ENCODE measurements around the gene TPH2. TPM values are rescaled to one million over a fixed set of nuclear protein-coding genes. Genes with fewer than 3 reads are reported as not detected.

Gene TPH2
- total RNA-seq, 1 experiment from 2014 or later = not detected

DNA sequence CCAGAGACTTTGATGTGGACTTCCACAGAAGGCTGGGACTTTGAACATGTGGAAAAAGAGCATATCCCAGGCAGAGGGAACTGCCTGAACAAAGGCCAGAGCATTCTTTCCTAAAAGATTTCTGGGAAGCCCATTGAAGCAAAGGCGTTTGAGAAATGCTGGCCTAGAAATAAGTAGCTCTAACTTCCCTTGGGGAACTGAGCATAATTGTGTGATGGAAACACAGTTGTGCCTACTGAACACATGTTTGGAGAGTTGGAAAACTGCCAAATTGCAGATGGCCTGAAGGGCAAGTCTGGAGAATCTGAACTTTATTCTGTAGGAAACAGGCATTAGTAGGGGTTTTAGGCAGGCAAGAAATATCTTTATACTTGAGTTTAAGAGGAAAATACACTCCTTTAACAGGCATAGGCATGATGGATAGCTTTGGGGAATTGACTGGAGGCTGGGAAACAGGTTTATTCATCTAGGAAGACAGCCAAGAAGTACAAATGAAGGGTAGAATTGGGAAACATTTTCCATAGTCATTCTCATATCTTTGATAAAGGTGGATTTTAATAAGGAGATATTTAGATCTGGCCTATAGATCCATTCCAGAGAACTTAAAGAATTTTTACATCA, 134.1 kb downstream of the TPH2 start:
- intact Hi-C loops (cut with micrococcal nuclease) = no loop called here

GRCh38 chr12:72074065-72074464, 135.4 kb downstream of the TPH2 start:
- Mint-ChIP-seq H3K4me3 (ENCODE audit: unreplicated experiment) (no peak overlapping the region), H3K27me3 (ENCODE audit: insufficient read depth, unreplicated experiment) (no peaks in the 10 kb centered on the region), H3K4me1 (ENCODE audit: insufficient read depth, unreplicated experiment) (peaks cover 6% of the 10 kb centered on the region), H3K9me3 (ENCODE audit: unreplicated experiment) (peaks cover 11% of the 10 kb centered on the region), H3K36me3 (ENCODE audit: insufficient read depth, unreplicated experiment) (no peaks in the 10 kb centered on the region), H3K27ac (ENCODE audit: low read depth, unreplicated experiment) (no peak overlapping the region)
- intact Hi-C loops (cut with micrococcal nuclease) = no loop called here
- TF ChIP-seq CTCF (IDR thresholded peaks at IDR 0.05; ENCODE audit: unreplicated experiment) = no peak
- no peak for DNase-seq (ENCODE audit: unreplicated experiment)
- POLR2A ChIA-PET = no interaction called here
- no TSS peak for BruUV-seq (replicated peaks)
- CTCF ChIA-PET = interaction anchor here (1.0 kb wide), 1 partner anchor 19 kb away, joined by 3 read pairs; no protein-coding TSS in a partner anchor

More for the DNA sequence above, 134.1 kb downstream of the TPH2 start:
- Mint-ChIP-seq H3K4me1 (ENCODE audit: insufficient read depth, unreplicated experiment) (peaks cover 6% of the 10 kb centered on the region), H3K9me3 (ENCODE audit: unreplicated experiment) (peaks cover 9% of the 10 kb centered on the region), H3K4me3 (ENCODE audit: unreplicated experiment) (no peak overlapping the region), H3K27me3 (ENCODE audit: insufficient read depth, unreplicated experiment) (no peaks in the 10 kb centered on the region), H3K36me3 (ENCODE audit: insufficient read depth, unreplicated experiment) (no peaks in the 10 kb centered on the region), H3K27ac (ENCODE audit: low read depth, unreplicated experiment) (no peak overlapping the region)
- DNase-seq (ENCODE audit: unreplicated experiment) = peak; percentile 6
- BruUV-seq (replicated peaks) = no TSS peak
- POLR2A ChIA-PET = no interaction called here
- no peak for TF ChIP-seq CTCF (IDR thresholded peaks at IDR 0.05; ENCODE audit: unreplicated experiment)
- CTCF ChIA-PET = interaction anchor here (1.1 kb wide), 1 partner anchor 23 kb away, joined by 3 read pairs; no protein-coding TSS in a partner anchor

- ChIA-PET POLR2A (no interaction called here), CTCF (no interaction called here)
- H3K4me1 Mint-ChIP-seq (ENCODE audit: insufficient read depth, unreplicated experiment) = peaks cover 6% of the 10 kb centered on the region
- H3K9me3 Mint-ChIP-seq (ENCODE audit: unreplicated experiment) = peaks cover 16% of the 10 kb centered on the region
- no peak overlapping the region for H3K27ac Mint-ChIP-seq (ENCODE audit: low read depth, unreplicated experiment)
- no peak overlapping the region for H3K4me3 Mint-ChIP-seq (ENCODE audit: unreplicated experiment)
- H3K27me3 Mint-ChIP-seq (ENCODE audit: insufficient read depth, unreplicated experiment) = no peaks in the 10 kb centered on the region
- H3K36me3 Mint-ChIP-seq (ENCODE audit: insufficient read depth, unreplicated experiment) = no peaks in the 10 kb centered on the region
- TF ChIP-seq CTCF (IDR thresholded peaks at IDR 0.05; ENCODE audit: unreplicated experiment) = no peak
- DNase-seq (ENCODE audit: unreplicated experiment) = no peak
- intact Hi-C loops (cut with micrococcal nuclease) = no loop called here
- BruUV-seq (replicated peaks) = no TSS peak
Measured at GRCh38 chr12:72074956-72075355, 136.3 kb downstream of the TPH2 start.

GRCh38 chr12:72075401-72075800, 136.8 kb downstream of the TPH2 start:
- H3K27ac Mint-ChIP-seq (ENCODE audit: low read depth, unreplicated experiment) = no peak overlapping the region
- intact Hi-C loops (cut with micrococcal nuclease) = no loop called here
- CTCF ChIA-PET = no interaction called here
- peaks cover 16% of the 10 kb centered on the region for H3K9me3 Mint-ChIP-seq (ENCODE audit: unreplicated experiment)
- H3K4me1 Mint-ChIP-seq (ENCODE audit: insufficient read depth, unreplicated experiment) = peaks cover 6% of the 10 kb centered on the region
- no peak overlapping the region for H3K4me3 Mint-ChIP-seq (ENCODE audit: unreplicated experiment)
- BruUV-seq (replicated peaks) = no TSS peak
- DNase-seq (ENCODE audit: unreplicated experiment) = no peak
- H3K27me3 Mint-ChIP-seq (ENCODE audit: insufficient read depth, unreplicated experiment) = no peaks in the 10 kb centered on the region
- no peaks in the 10 kb centered on the region for H3K36me3 Mint-ChIP-seq (ENCODE audit: insufficient read depth, unreplicated experiment)
- POLR2A ChIA-PET = interaction anchor here (0.7 kb wide), 1 partner anchor 208 kb away, joined by 3 read pairs; no protein-coding TSS in a partner anchor
- no peak for TF ChIP-seq CTCF (IDR thresholded peaks at IDR 0.05; ENCODE audit: unreplicated experiment)

Data from MCF 10A (cell line).